Natural killer cell (primary cell): ENCODE data around the gene PDE4D. TPM values are rescaled to one million over a fixed set of nuclear protein-coding genes. Genes with fewer than 3 reads are reported as not detected.

Source experiments
- ATAC-seq, 3 donors: fragments of 150-1000 bp in 2 of 3; fragments of 200-7000 bp in 1 of 3; cut with Tn5 transposase; 1 replicate in 1 of 3; 2 replicates in 2 of 3; pipeline ENCODE4 v1.10.0; 2021; ENCODE audit warnings: mild to moderate bottlenecking in 2 of 3, moderate library complexity in 2 of 3
- DNase-seq, 2 donors: peaks; one replicate each; pipeline versions ENCODE4 v3.0.0 to v3.0.0-alpha.2; 2013 to 2021; ENCODE audit warnings: mixed read lengths in 1 of 2
- H3K27ac ChIP-seq: one replicate; pipeline ENCODE4 v1.5.1; 2013; ENCODE audit warnings: mild to moderate bottlenecking, low read length
- H3K27me3 ChIP-seq: one replicate; pipeline ENCODE4 v1.6.1; 2013; ENCODE audit warnings: low read length; ENCODE audit not compliant: control insufficient read depth, insufficient read depth
- H3K36me3 ChIP-seq: one replicate; pipeline ENCODE4 v1.6.1; 2013; ENCODE audit warnings: low read length; ENCODE audit not compliant: control insufficient read depth, insufficient read depth
- H3K4me1 ChIP-seq: one replicate; pipeline ENCODE4 v1.6.1; 2013; ENCODE audit warnings: low read length; ENCODE audit not compliant: control insufficient read depth, insufficient read depth
- H3K4me3 ChIP-seq: one replicate; pipeline ENCODE4 v1.5.1; 2013; ENCODE audit warnings: low read length
- H3K9me3 ChIP-seq: one replicate; pipeline ENCODE4 v1.6.1; 2013; ENCODE audit warnings: low read length; ENCODE audit not compliant: control insufficient read depth, insufficient read depth
- H3K27ac Mint-ChIP-seq, 2 donors: one replicate each; pipeline ENCODE4 v1.8.0; 2022; ENCODE audit warnings: mild to moderate bottlenecking in 2 of 2, mixed read lengths in 2 of 2, moderate library complexity in 1 of 2
- H3K27me3 Mint-ChIP-seq, 2 donors: one replicate each; pipeline ENCODE4 v1.8.0; 2022; ENCODE audit warnings: low read depth in 2 of 2, mixed read lengths in 2 of 2
- H3K36me3 Mint-ChIP-seq: one replicate; pipeline ENCODE4 v1.8.0; 2022; ENCODE audit warnings: mixed read lengths
- H3K4me1 Mint-ChIP-seq, 2 donors: one replicate each; pipeline ENCODE4 v1.8.0; 2022; ENCODE audit warnings: mixed read lengths in 2 of 2
- H3K4me3 Mint-ChIP-seq: one replicate; pipeline ENCODE4 v1.8.0; 2022; ENCODE audit warnings: mild to moderate bottlenecking, moderate library complexity, mixed read lengths
- H3K9me3 Mint-ChIP-seq, 2 donors: one replicate each; pipeline ENCODE4 v1.8.0; 2022; ENCODE audit warnings: mixed read lengths in 2 of 2
- whole genome bisulfite sequencing: methylation state at CpG from one replicate; pipeline ENCODE4 v1.1.7; 2013; ENCODE audit warnings: missing lambda C conversion rate; ENCODE audit not compliant: insufficient coverage; 5-methylcytosine and 5-hydroxymethylcytosine counted together
- intact Hi-C: fragments of 100-400 bp; cut with micrococcal nuclease; formaldehyde crosslinking; loops from one replicate; pipeline ENCODE4 v1.14.2; 2022
- total RNA-seq, 4 donors: library from RNA; stranded (reverse); fragments of 120-200 nt in 1 of 4; gene quantifications; one replicate each; pipeline versions ENCODE4 v1.2.3 to v1.2.4, GENCODE V29; 2013 to 2022
- TF ChIP-seq, protein P1 (sequence below): fragments of 200-600 bp; IDR thresholded peaks from one replicate; pipeline ENCODE4 v1.8.0; 2022; ENCODE audit warnings: antibody characterized with exemption

PDE4D gene
- total RNA-seq, 3 donors from 2014 or later (not counting 1 experiment from before 2014, with no cell fraction given), result 109 to 170 (median 116) TPM

GRCh38 chr5:59130431-59130830 is 763.1 kb downstream of the PDE4D start:
- H3K36me3 Mint-ChIP-seq, result no peaks in the 10 kb centered on the region
- ATAC-seq, result no peak
- no peak overlapping the region for H3K27ac Mint-ChIP-seq
- Histone ChIP-seq H3K4me1 (peaks cover 20% of the 10 kb centered on the region), H3K27me3 (no peaks in the 10 kb centered on the region), H3K36me3 (no peaks in the 10 kb centered on the region), H3K27ac (no peak overlapping the region), H3K4me3 (no peak overlapping the region), H3K9me3 (no peaks in the 10 kb centered on the region)
- no peaks in the 10 kb centered on the region for H3K27me3 Mint-ChIP-seq
- H3K9me3 Mint-ChIP-seq, result no peaks in the 10 kb centered on the region
- WGBS, result 88% methylated on average over 2 of the region's 2 CpGs
- H3K4me3 Mint-ChIP-seq, result no peak overlapping the region
- intact Hi-C loops, result no loop called here
- DNase-seq, result no peak
- TF ChIP-seq, protein P1, sequence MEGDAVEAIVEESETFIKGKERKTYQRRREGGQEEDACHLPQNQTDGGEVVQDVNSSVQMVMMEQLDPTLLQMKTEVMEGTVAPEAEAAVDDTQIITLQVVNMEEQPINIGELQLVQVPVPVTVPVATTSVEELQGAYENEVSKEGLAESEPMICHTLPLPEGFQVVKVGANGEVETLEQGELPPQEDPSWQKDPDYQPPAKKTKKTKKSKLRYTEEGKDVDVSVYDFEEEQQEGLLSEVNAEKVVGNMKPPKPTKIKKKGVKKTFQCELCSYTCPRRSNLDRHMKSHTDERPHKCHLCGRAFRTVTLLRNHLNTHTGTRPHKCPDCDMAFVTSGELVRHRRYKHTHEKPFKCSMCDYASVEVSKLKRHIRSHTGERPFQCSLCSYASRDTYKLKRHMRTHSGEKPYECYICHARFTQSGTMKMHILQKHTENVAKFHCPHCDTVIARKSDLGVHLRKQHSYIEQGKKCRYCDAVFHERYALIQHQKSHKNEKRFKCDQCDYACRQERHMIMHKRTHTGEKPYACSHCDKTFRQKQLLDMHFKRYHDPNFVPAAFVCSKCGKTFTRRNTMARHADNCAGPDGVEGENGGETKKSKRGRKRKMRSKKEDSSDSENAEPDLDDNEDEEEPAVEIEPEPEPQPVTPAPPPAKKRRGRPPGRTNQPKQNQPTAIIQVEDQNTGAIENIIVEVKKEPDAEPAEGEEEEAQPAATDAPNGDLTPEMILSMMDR, result no peak
- H3K4me1 Mint-ChIP-seq, result peaks cover 15 to 31% of the 10 kb centered on the region in 2 donors

DNA sequence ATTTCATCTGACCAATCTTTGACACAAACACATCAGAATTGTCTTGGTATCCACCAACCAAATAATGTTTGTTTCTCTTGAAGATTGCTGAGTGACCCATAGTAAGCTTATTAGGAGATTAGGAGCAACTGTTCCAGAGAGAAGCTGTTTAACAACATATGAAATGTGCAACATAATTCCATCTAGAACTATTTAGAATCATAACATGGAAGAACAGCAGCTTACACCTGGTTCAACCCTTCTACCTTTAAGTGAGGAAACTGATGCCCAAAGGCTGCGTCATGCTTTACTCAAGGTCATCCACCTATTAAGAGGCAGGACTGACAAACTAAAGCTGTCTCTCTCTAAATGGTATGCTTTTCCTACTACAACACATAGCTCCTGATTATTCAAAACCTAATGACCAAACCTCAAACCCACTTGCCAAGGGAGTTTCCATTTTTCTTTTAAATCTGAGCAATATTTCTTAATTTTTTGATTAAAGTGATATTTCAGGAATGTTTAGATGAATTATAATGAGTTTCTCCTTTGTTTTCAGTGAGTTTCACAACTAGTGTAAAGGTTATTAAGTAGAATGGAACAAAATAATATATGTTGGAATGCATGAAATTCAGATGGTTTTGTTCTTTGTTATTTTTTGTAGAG is 764.8 kb downstream of the PDE4D start:
- no peak for ATAC-seq
- Histone ChIP-seq H3K36me3 (no peaks in the 10 kb centered on the region), H3K4me3 (no peak overlapping the region), H3K4me1 (peaks cover 28% of the 10 kb centered on the region), H3K27me3 (no peaks in the 10 kb centered on the region), H3K27ac (no peak overlapping the region), H3K9me3 (no peaks in the 10 kb centered on the region)
- Mint-ChIP-seq H3K4me1 (peaks cover 8 to 21% of the 10 kb centered on the region in 2 donors), H3K27me3 (no peaks in the 10 kb centered on the region), H3K4me3 (no peak overlapping the region), H3K9me3 (no peaks in the 10 kb centered on the region), H3K27ac (no peak overlapping the region), H3K36me3 (no peaks in the 10 kb centered on the region)
- 96% methylated on average over 1 of the region's 1 CpG for WGBS
- TF ChIP-seq, protein P1, result no peak
- no peak for DNase-seq
- intact Hi-C loops, result loop anchor here (5.0 kb wide), 1 partner anchor 44 kb away; no protein-coding TSS in a partner anchor

- peaks cover 0 to 5% of the 10 kb centered on the region in 2 donors for H3K4me1 Mint-ChIP-seq
- ATAC-seq, result no peak
- no peaks in the 10 kb centered on the region for H3K9me3 Mint-ChIP-seq
- no peaks in the 10 kb centered on the region for H3K27me3 ChIP-seq
- TF ChIP-seq, protein P1, result no peak
- H3K27ac Mint-ChIP-seq, result no peak overlapping the region
- intact Hi-C loops, result loop anchor here (1.0 to 5.0 kb wide), 4 partner anchors 28 to 230 kb away; no protein-coding TSS in a partner anchor
- peak overlapping the region; percentile 17 for H3K4me3 ChIP-seq
- H3K4me1 ChIP-seq, result peaks cover 26% of the 10 kb centered on the region
- peak in 1 of 2 donors; percentile 76 for DNase-seq
- no peak overlapping the region for H3K4me3 Mint-ChIP-seq
- H3K36me3 Mint-ChIP-seq, result no peaks in the 10 kb centered on the region
- H3K27ac ChIP-seq, result peak overlapping the region; percentile 80
- 58% methylated on average over 8 of the region's 15 CpGs for WGBS
- H3K27me3 Mint-ChIP-seq, result no peaks in the 10 kb centered on the region
- no peaks in the 10 kb centered on the region for H3K36me3 ChIP-seq
- H3K9me3 ChIP-seq, result no peaks in the 10 kb centered on the region
These were observed 766.6 kb downstream of the PDE4D start for GRCh38 chr5:59126708-59127573.
